Thyroid gland (tissue), 4 donors: ENCODE measurements around the gene JAG1. TPM values are rescaled to one million over a fixed set of nuclear protein-coding genes. Genes with fewer than 3 reads are reported as not detected.

ENCODE experiments used
- DNase-seq, 2 donors: peaks; one replicate each; pipeline ENCODE4 v3.0.0-alpha.2; 2019
- H3K27ac ChIP-seq, 3 donors: fragments of 200-600 bp; sonication (generic); 1 replicate in 2 of 3; 2 replicates in 1 of 3; pipeline ENCODE4 v1.5.1; 2016 to 2019; ENCODE audit warnings: mild to moderate bottlenecking in 1 of 3, moderate library complexity in 1 of 3
- H3K27me3 ChIP-seq: fragments of 200-600 bp; sonication (generic); one replicate; pipeline ENCODE4 v1.5.1; 2019
- H3K36me3 ChIP-seq, 2 donors: fragments of 200-600 bp; sonication (generic); one replicate each; pipeline ENCODE4 v1.5.1; 2016 to 2019
- H3K4me1 ChIP-seq, 2 donors: fragments of 200-600 bp; sonication (generic); one replicate each; pipeline ENCODE4 v1.5.1; 2017 to 2019
- H3K4me3 ChIP-seq, 3 donors: fragments of 200-600 bp; sonication (generic); replicated peaks in 1 of 3; 1 replicate in 2 of 3; 2 replicates in 1 of 3; pipeline ENCODE4 v1.5.1; 2016; ENCODE audit warnings: mild to moderate bottlenecking in 1 of 3
- H3K9me3 ChIP-seq: fragments of 200-600 bp; sonication (generic); one replicate; pipeline ENCODE4 v1.5.1; 2017
- POLR2A ChIP-seq, 2 donors: fragments of 450-650 bp; IDR thresholded peaks; one replicate each; pipeline ENCODE4 v1.6.1; 2017; ENCODE audit warnings: antibody characterized with exemption in 2 of 2, mild to moderate bottlenecking in 2 of 2, moderate library complexity in 1 of 2
- WGBS, 2 donors: methylation state at CpG; one replicate each; pipeline ENCODE4 v1.1.5; 2017; 5-methylcytosine and 5-hydroxymethylcytosine counted together
- intact Hi-C: fragments of 100-400 bp; cut with DNase I; formaldehyde crosslinking; loops from one replicate; pipeline ENCODE4 v1.15.1; 2023
- total RNA-seq, 4 donors: library from RNA; depleted of rRNA; stranded (reverse); fragments of >200 nt; gene quantifications; one replicate each; pipeline ENCODE4 v1.2.3, GENCODE V29; 2016
- TF ChIP-seq, protein P1 (sequence below), 6 experiments: fragments of 200-600 bp in 3 of 6; fragments of 450-650 bp in 3 of 6; sonication (generic) in 3 of 6; IDR thresholded peaks; one replicate each; pipeline ENCODE4 v1.5.1; 2016 to 2019; ENCODE audit warnings: antibody characterized with exemption in 6 of 6, mild to moderate bottlenecking in 2 of 6, inconsistent platforms in 1 of 6, moderate library complexity in 1 of 6

JAG1 gene
- total RNA-seq, 4 donors from 2014 or later: 41.2 to 67.9 (median 46.2) TPM

DNA sequence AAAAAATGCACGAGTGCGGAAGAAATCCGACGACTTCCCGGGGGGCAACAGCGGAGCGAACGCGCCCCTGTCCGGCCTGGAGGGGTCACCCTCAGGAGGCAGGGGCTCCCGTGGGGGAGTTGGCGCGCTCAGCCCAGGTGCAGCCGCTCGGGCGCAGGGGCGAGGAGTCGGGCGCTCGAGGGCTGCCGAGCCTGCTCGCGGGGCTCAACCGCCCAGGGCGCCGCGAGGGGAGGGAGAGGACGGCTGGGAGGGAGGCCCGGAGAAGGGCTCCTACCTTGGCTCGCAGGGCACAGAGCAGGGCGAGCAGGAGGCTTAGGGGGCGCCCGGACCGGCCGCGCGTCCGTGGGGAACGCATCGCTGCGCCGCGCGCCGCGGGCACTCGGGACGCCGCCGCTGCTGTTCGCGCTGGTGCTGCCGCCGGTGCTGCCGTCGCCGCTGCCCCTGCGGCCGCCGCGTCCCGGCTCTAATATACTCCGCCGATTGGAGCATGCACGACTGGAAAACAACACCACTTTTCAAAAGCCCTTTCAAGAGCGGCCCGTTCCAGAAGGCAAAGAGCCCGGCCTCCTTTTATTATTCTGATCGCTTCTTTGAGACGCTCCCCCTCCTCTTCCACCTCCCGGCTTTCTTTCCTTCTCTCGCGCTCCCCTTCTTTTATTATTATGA, 490 bp downstream of the JAG1 start:
- H3K4me1 ChIP-seq: peaks cover 33 to 36% of the 10 kb centered on the region in 2 donors
- no peak for TF ChIP-seq POLR2A (IDR thresholded peaks at IDR 0.05)
- TF ChIP-seq, protein P1, sequence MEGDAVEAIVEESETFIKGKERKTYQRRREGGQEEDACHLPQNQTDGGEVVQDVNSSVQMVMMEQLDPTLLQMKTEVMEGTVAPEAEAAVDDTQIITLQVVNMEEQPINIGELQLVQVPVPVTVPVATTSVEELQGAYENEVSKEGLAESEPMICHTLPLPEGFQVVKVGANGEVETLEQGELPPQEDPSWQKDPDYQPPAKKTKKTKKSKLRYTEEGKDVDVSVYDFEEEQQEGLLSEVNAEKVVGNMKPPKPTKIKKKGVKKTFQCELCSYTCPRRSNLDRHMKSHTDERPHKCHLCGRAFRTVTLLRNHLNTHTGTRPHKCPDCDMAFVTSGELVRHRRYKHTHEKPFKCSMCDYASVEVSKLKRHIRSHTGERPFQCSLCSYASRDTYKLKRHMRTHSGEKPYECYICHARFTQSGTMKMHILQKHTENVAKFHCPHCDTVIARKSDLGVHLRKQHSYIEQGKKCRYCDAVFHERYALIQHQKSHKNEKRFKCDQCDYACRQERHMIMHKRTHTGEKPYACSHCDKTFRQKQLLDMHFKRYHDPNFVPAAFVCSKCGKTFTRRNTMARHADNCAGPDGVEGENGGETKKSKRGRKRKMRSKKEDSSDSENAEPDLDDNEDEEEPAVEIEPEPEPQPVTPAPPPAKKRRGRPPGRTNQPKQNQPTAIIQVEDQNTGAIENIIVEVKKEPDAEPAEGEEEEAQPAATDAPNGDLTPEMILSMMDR (IDR thresholded peaks at IDR 0.05): no peak

DNA sequence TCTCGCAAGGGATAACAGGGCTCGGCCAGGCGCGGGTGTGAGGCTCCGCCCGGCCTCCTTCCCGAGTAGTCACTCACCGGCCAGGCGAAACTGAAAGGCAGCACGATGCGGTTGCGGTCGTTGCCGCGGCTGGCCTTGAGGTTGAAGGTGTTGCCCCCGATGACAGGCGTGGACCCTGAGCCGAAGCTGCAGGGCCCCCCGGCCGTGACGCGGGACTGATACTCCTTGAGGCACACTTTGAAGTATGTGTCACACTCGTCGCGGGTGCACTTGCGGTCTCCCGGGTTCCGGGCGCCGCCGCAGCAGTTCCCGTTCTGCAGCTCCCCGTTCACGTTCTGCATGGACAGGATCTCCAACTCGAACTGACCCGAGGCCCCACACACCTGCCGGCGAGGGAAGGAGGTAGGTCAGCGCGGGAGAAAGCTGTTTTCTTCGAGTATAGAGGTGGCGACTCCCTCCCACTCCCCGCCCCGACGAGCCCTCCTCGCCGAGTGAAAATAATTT, 1.1 kb downstream of the JAG1 start:
- H3K27ac ChIP-seq: peak overlapping the region; percentile 95 to 99 (median 98)
- H3K36me3 ChIP-seq: no peaks in the 10 kb centered on the region
- DNase-seq: peak; percentile 68 to 73
- no peaks in the 10 kb centered on the region for H3K27me3 ChIP-seq
- H3K4me3 ChIP-seq: peak overlapping the region; percentile 45 to 77 (median 58)
- H3K4me1 ChIP-seq: peaks cover 39 to 43% of the 10 kb centered on the region in 2 donors
- TF ChIP-seq, protein P1 (IDR thresholded peaks at IDR 0.05): no peak
- TF ChIP-seq POLR2A (IDR thresholded peaks at IDR 0.05): peak in 1 of 2 donors; percentile 36
- H3K9me3 ChIP-seq: no peaks in the 10 kb centered on the region
- intact Hi-C loops: loop anchor here (5.0 to 10.0 kb wide), 3 partner anchors 115 to 602 kb away; partner anchors contain the start of genes MKKS and SLX4IP
- WGBS, 2 donors: 0 to 1% methylated on average over 16 to 27 of the region's 47 CpGs

More for the DNA sequence above, 490 bp downstream of the JAG1 start:
- whole genome bisulfite sequencing, 2 donors: 0% methylated on average over 25 to 48 of the region's 73 CpGs
- H3K4me3 ChIP-seq: peak overlapping the region; percentile 45 to 77 (median 58)
- H3K27me3 ChIP-seq: no peaks in the 10 kb centered on the region
- peak; percentile 57 to 58 for DNase-seq
- H3K9me3 ChIP-seq: no peaks in the 10 kb centered on the region
- H3K27ac ChIP-seq: peak overlapping the region; percentile 95 to 99 (median 98)
- intact Hi-C loops: loop anchor here (5.0 to 10.0 kb wide), 3 partner anchors 116 to 601 kb away; partner anchors contain the start of genes MKKS and SLX4IP
- H3K36me3 ChIP-seq: no peaks in the 10 kb centered on the region

DNA sequence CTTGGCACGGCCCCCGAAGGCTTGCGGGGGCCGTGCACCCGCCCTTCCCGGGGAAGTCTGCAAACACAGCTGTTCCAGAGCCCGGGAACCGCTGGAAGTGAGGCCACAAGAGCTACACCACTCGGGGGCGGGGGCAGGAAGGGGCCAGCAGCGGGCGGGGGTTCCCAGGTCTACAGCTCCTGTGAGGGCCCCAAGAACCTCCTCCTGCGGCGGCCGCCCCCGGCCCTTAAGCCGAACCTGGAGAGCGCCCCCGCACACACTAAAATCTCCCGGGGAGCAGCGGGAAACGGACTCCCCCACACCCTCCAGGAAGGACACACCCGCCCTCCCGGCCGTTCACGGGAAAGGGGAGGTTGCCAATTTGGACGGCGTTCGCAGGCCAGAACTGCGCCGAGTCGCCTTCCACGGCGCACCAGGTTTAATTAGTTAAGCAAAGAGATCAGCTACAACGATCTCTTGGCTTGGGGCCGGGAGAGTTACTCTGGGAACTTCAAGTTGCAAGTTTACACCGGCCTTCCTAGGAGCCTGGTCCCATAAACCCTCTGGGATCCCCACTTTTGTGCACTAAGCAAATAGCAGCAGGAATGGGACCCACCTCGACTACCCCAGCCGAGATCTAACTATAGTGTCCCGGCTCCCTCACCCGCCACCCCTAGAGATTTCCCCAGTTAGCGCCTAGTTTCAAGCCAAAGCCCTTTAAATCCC, 1.7 kb downstream of the JAG1 start:
- peak in 1 of 2 donors; percentile 27 for TF ChIP-seq POLR2A (IDR thresholded peaks at IDR 0.05)
- TF ChIP-seq, protein P1 (IDR thresholded peaks at IDR 0.05): no peak
- H3K36me3 ChIP-seq: no peaks in the 10 kb centered on the region
- no peaks in the 10 kb centered on the region for H3K27me3 ChIP-seq
- H3K9me3 ChIP-seq: no peaks in the 10 kb centered on the region
- peak; percentile 61 to 70 for DNase-seq
- peak overlapping the region; percentile 95 to 99 (median 98) for H3K27ac ChIP-seq
- H3K4me1 ChIP-seq: peaks cover 45 to 49% of the 10 kb centered on the region in 2 donors
- H3K4me3 ChIP-seq: peak overlapping the region; percentile 45 to 77 (median 58)
- WGBS, 2 donors: 0 to 6% methylated on average over 7 to 23 of the region's 42 CpGs
- intact Hi-C loops: loop anchor here (5.0 to 10.0 kb wide), 3 partner anchors 115 to 603 kb away; partner anchors contain the start of genes MKKS and SLX4IP

DNA sequence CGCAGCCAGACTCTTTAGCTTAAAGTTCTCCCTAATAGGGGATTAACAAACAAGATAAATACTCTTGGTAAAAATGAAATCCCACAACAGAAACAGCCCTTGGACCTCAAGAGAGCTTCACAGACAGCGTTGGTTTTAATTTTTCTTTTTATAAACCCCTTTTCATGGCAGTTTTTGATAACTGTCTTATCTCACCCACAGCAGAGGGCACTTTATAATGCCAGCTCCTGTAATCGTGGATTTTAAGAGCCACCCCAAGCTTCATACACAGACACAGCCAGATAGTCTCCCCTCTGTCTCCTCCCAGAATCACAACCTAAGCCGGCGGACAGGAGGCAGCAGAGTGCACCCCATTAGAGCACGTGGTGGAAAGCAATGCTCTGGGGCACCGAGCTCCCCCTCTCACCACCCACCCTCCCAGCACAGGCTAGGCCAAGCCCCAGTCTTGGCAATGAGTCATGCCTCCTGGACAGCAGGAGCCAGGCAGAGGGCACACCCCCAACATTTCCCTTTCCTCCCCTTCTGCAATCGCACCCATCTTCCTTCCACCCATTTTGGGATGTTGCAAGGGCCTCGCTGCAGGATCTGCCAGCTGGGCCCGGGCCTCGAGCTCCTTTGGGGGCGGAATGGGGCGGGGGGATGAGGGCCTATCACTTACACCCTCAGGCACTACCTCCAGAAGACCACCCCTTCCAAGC, 2.4 kb downstream of the JAG1 start:
- intact Hi-C loops: loop anchor here (5.0 to 10.0 kb wide), 3 partner anchors 114 to 603 kb away; partner anchors contain the start of genes MKKS and SLX4IP
- 10 to 17% methylated on average over 13 of the region's 13 CpGs for WGBS, 2 donors
- TF ChIP-seq POLR2A (IDR thresholded peaks at IDR 0.05): peak in 1 of 2 donors; percentile 30
- TF ChIP-seq, protein P1 (IDR thresholded peaks at IDR 0.05): peak in 5 of 6 experiments; percentile 20 to 59 (median 49)
- peak overlapping the region; percentile 95 to 99 (median 98) for H3K27ac ChIP-seq
- peak; percentile 87 for DNase-seq
- H3K36me3 ChIP-seq: no peaks in the 10 kb centered on the region
- H3K27me3 ChIP-seq: no peaks in the 10 kb centered on the region
- H3K9me3 ChIP-seq: no peaks in the 10 kb centered on the region
- H3K4me3 ChIP-seq: peak overlapping the region; percentile 45 to 77 (median 58)
- H3K4me1 ChIP-seq: peaks cover 51 to 56% of the 10 kb centered on the region in 2 donors
